A549 (cell line): Measurements from ENCODE around the gene GPX6. TPM values are rescaled to one million over a fixed set of nuclear protein-coding genes. Genes with fewer than 3 reads are reported as not detected.

Experiments
- ATAC-seq, 2 experiments: fragments of 200-7000 bp in 1 of 2; fragments of >200 bp in 1 of 2; cut with Nextera tagmentation in 1 of 2; cut with Tn5 transposase in 1 of 2; 3 replicates each; pipeline versions ENCODE4 v1.8.0 to v1.9.1; 2018 to 2020; ENCODE audit warnings: mild to moderate bottlenecking in 1 of 2, moderate library complexity in 1 of 2
- CTCF ChIA-PET: fragments of 300-600 bp; sonication (Branson Sonifier 250); formaldehyde crosslinking; extraction: SDS; loops from one replicate; lab custom pipeline; 2021; ENCODE audit warnings: antibody characterized with exemption, inconsistent platforms; lab: Yijun Ruan, JAX
- POLR2A ChIA-PET: fragments of 350-600 bp; formaldehyde crosslinking; extraction: SDS; loops from one replicate; lab custom pipeline; 2021; ENCODE audit warnings: antibody characterized with exemption, inconsistent platforms; lab: Yijun Ruan, JAX
- DNase-seq, 2 experiments: peaks; one replicate each; pipeline versions ENCODE4 v3.0.0 to v3.0.0-alpha.2; 2011 to 2016; ENCODE audit warnings: low read depth in 1 of 2, low spot score in 1 of 2
- FAIRE-seq: peaks from 2 replicates; lab custom pipeline; 2011; peaks lifted over from hg19 to GRCh38; lab: Jason Lieb, UNC
- H3K27ac ChIP-seq, 2 experiments: fragments of >200 bp; sonication (Bioruptor Twin); formaldehyde crosslinking; 3 replicates each; pipeline ENCODE4 v1.5.1; 2016 to 2017
- H3K4me1 ChIP-seq: fragments of >200 bp; sonication (Bioruptor Twin); formaldehyde crosslinking; 3 replicates; pipeline ENCODE4 v1.6.1; 2016
- H3K4me2 ChIP-seq: fragments of >200 bp; sonication (Bioruptor Twin); formaldehyde crosslinking; 3 replicates; pipeline ENCODE4 v1.6.1; 2016
- H3K4me3 ChIP-seq: fragments of >200 bp; sonication (Bioruptor Twin); formaldehyde crosslinking; 3 replicates; pipeline ENCODE4 v1.5.1; 2016
- H3K9me3 ChIP-seq: fragments of >200 bp; sonication (Bioruptor Twin); formaldehyde crosslinking; 3 replicates; pipeline ENCODE4 v1.6.1; 2016
- BHLHE40 ChIP-seq: IDR thresholded peaks from 2 replicates; pipeline ENCODE4 v1.6.1; 2012; ENCODE audit warnings: low read depth, low read length, inconsistent platforms
- CBX2 ChIP-seq: fragments of 200-600 bp; sonication (generic); IDR thresholded peaks from 2 replicates; pipeline ENCODE4 v1.6.1; 2016; ENCODE audit warnings: low read depth, mild to moderate bottlenecking, borderline replicate concordance
- CBX8 ChIP-seq: fragments of 200-600 bp; sonication (generic); IDR thresholded peaks from 2 replicates; pipeline ENCODE4 v1.6.1; 2016
- CHD4 ChIP-seq: fragments of 200-600 bp; sonication (generic); IDR thresholded peaks from 2 replicates; pipeline ENCODE4 v1.6.1; 2016; ENCODE audit warnings: antibody characterized with exemption, mild to moderate bottlenecking, borderline replicate concordance
- EHMT2 ChIP-seq: fragments of 200-600 bp; sonication (generic); IDR thresholded peaks from 2 replicates; pipeline ENCODE4 v1.6.1; 2016; ENCODE audit warnings: antibody characterized with exemption, low read depth, mild to moderate bottlenecking, moderate library complexity
- FOSB ChIP-seq: fragments of 250-450 bp; sonication (Bioruptor Pico); IDR thresholded peaks from 2 replicates; pipeline ENCODE4 v1.5.0; 2020; ENCODE audit warnings: mild to moderate bottlenecking, moderate library complexity
- HEYL ChIP-seq: fragments of 250-450 bp; sonication (Bioruptor Pico); IDR thresholded peaks from 2 replicates; pipeline ENCODE4 v1.8.0; 2021; ENCODE audit warnings: mild to moderate bottlenecking, moderate library complexity
- HOXA7 ChIP-seq: fragments of 250-450 bp; sonication (Bioruptor Pico); IDR thresholded peaks from 2 replicates; pipeline ENCODE4 v1.5.0; 2020; ENCODE audit warnings: mild to moderate bottlenecking, moderate library complexity
- KDM5A ChIP-seq: fragments of 200-600 bp; sonication (generic); IDR thresholded peaks from 2 replicates; pipeline ENCODE4 v1.6.1; 2016; ENCODE audit warnings: antibody characterized with exemption, mild to moderate bottlenecking
- MAFK ChIP-seq: fragments of 450-650 bp; IDR thresholded peaks from 2 replicates; pipeline ENCODE4 v1.6.1; 2014; ENCODE audit not compliant: partially characterized antibody
- MYC ChIP-seq: IDR thresholded peaks from 2 replicates; pipeline ENCODE4 v1.6.1; 2012; ENCODE audit warnings: mild to moderate bottlenecking, inconsistent platforms, low read length, improper control_type of control experiment, borderline replicate concordance
- NFE2L2 ChIP-seq: fragments of 150-350 bp; conservative IDR thresholded peaks from 2 replicates; pipeline ENCODE4 v1.6.1; 2014; ENCODE audit warnings: low read length
- NR3C1 ChIP-seq: fragments of >200 bp; sonication (Bioruptor Twin); formaldehyde crosslinking; IDR thresholded peaks from 3 replicates; pipeline ENCODE4 v1.6.1; 2017
- PHF8 ChIP-seq: fragments of 200-600 bp; sonication (generic); IDR thresholded peaks from 2 replicates; pipeline ENCODE4 v1.6.1; 2016; ENCODE audit warnings: low read depth, mild to moderate bottlenecking, antibody characterized with exemption, moderate library complexity, borderline replicate concordance
- POLR2A ChIP-seq: IDR thresholded peaks from 2 replicates; pipeline ENCODE4 v1.6.1; 2012; ENCODE audit warnings: mild to moderate bottlenecking, low read length
- RCOR1 ChIP-seq: fragments of 150-350 bp; IDR thresholded peaks from 2 replicates; pipeline ENCODE4 v1.6.1; 2014; ENCODE audit warnings: antibody characterized with exemption, low read length, low read depth
- SMC3 ChIP-seq: fragments of >200 bp; sonication (Bioruptor Twin); formaldehyde crosslinking; IDR thresholded peaks from 3 replicates; pipeline ENCODE4 v1.6.1; 2018; ENCODE audit warnings: inconsistent platforms
- ZC3H11A ChIP-seq: fragments of 450-650 bp; IDR thresholded peaks from 2 replicates; pipeline ENCODE4 v1.6.1; 2014; ENCODE audit warnings: antibody characterized with exemption, mild to moderate bottlenecking
- ZFP36 ChIP-seq: fragments of 450-650 bp; IDR thresholded peaks from 2 replicates; pipeline ENCODE4 v1.6.1; 2014; ENCODE audit warnings: borderline replicate concordance; ENCODE audit not compliant: partially characterized antibody
- WGBS: methylation state at CpG from one replicate; pipeline ENCODE4 v1.1.6; 2017; ENCODE audit errors: missing lambda C conversion rate; 5-methylcytosine and 5-hydroxymethylcytosine counted together
- polyA plus RNA-seq, 4 experiments: library from polyadenylated mRNA; depleted of rRNA in 3 of 4; stranded (reverse); fragments of >200 nt; fragmentation: RNase III in 1 of 4; extraction: RNeasy Plus Mini Kit Qiagen cat#74134 plus additional on column Dnase treatment in 1 of 4; gene quantifications; 2 replicates in 3 of 4; 3 replicates in 1 of 4; pipeline ENCODE4 v1.2.3, GENCODE V29; 2011 to 2017
- TF ChIP-seq, protein P1 (sequence below): fragments of >200 bp; sonication (Bioruptor Twin); formaldehyde crosslinking; IDR thresholded peaks from 3 replicates; pipeline ENCODE4 v1.5.1; 2016
- TF ChIP-seq, protein P2 (sequence below): fragments of 200-600 bp; sonication (generic); IDR thresholded peaks from 2 replicates; pipeline ENCODE4 v1.6.1; 2016; ENCODE audit warnings: antibody characterized with exemption, mild to moderate bottlenecking, moderate library complexity
- TF ChIP-seq, protein P3 (sequence below): IDR thresholded peaks from 2 replicates; pipeline ENCODE4 v1.6.1; 2012; ENCODE audit warnings: low read depth, borderline replicate concordance
- TF ChIP-seq, protein P4 (sequence below): fragments of 150-350 bp; IDR thresholded peaks from 2 replicates; pipeline ENCODE4 v1.6.1; 2014; ENCODE audit warnings: low read depth, mild to moderate bottlenecking, low read length
- TF ChIP-seq, protein P5 (sequence below): fragments of >200 bp; sonication (Bioruptor Twin); formaldehyde crosslinking; IDR thresholded peaks from 3 replicates; pipeline ENCODE4 v1.6.1; 2016

The GPX6 gene
- polyA plus RNA-seq, 2 of the 4 experiments (the other 2 are of a cell fraction) = not detected

GRCh38 chr6:28542440-28543296 lies 27.1 kb upstream of the GPX6 start (continued):
- TF ChIP-seq, protein P1, sequence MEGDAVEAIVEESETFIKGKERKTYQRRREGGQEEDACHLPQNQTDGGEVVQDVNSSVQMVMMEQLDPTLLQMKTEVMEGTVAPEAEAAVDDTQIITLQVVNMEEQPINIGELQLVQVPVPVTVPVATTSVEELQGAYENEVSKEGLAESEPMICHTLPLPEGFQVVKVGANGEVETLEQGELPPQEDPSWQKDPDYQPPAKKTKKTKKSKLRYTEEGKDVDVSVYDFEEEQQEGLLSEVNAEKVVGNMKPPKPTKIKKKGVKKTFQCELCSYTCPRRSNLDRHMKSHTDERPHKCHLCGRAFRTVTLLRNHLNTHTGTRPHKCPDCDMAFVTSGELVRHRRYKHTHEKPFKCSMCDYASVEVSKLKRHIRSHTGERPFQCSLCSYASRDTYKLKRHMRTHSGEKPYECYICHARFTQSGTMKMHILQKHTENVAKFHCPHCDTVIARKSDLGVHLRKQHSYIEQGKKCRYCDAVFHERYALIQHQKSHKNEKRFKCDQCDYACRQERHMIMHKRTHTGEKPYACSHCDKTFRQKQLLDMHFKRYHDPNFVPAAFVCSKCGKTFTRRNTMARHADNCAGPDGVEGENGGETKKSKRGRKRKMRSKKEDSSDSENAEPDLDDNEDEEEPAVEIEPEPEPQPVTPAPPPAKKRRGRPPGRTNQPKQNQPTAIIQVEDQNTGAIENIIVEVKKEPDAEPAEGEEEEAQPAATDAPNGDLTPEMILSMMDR = peak; percentile 60
- TF ChIP-seq KDM5A (no peak), PHF8 (peak; percentile 3; the same call in 1 of the 2 replicates), NFE2L2 (no peak)
- TF ChIP-seq, protein P2, sequence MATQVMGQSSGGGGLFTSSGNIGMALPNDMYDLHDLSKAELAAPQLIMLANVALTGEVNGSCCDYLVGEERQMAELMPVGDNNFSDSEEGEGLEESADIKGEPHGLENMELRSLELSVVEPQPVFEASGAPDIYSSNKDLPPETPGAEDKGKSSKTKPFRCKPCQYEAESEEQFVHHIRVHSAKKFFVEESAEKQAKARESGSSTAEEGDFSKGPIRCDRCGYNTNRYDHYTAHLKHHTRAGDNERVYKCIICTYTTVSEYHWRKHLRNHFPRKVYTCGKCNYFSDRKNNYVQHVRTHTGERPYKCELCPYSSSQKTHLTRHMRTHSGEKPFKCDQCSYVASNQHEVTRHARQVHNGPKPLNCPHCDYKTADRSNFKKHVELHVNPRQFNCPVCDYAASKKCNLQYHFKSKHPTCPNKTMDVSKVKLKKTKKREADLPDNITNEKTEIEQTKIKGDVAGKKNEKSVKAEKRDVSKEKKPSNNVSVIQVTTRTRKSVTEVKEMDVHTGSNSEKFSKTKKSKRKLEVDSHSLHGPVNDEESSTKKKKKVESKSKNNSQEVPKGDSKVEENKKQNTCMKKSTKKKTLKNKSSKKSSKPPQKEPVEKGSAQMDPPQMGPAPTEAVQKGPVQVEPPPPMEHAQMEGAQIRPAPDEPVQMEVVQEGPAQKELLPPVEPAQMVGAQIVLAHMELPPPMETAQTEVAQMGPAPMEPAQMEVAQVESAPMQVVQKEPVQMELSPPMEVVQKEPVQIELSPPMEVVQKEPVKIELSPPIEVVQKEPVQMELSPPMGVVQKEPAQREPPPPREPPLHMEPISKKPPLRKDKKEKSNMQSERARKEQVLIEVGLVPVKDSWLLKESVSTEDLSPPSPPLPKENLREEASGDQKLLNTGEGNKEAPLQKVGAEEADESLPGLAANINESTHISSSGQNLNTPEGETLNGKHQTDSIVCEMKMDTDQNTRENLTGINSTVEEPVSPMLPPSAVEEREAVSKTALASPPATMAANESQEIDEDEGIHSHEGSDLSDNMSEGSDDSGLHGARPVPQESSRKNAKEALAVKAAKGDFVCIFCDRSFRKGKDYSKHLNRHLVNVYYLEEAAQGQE = no peak

DNA sequence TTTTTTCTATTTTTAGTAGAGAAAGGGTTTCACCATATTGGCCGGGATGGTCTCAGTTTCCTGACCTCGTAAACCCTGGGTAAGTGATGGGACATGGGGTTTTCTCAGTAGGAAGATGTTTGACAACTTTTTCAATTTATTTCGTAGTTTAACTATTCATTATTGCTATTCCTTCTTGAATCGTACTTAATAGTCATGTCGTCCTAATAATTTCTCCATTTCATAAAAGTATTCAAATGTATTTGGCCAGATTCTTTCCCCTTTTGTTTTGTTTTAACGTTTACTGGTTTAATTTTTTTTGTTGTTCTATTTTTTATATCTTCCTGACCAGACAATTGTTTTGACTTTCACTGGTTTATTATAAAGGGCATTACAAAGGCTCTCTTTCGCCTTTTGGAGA lies 26.4 kb upstream of the GPX6 start:
- H3K9me3 ChIP-seq = no peaks in the 10 kb centered on the region
- 59% methylated on average over 7 of the region's 7 CpGs for WGBS
- ChIA-PET POLR2A (interaction anchor here (0.5 to 1.2 kb wide), 3 partner anchors 48 to 158 kb away, joined by 3 to 4 read pairs (median 3); no protein-coding TSS in a partner anchor), CTCF (interaction anchor here (0.6 to 1.5 kb wide), 19 partner anchors 10 to 278 kb away, joined by 3 to 9 read pairs (median 3); a partner anchor contains a TSS)
- no peak for FAIRE-seq
- no peak for ATAC-seq
- TF ChIP-seq ZC3H11A (no peak), RCOR1 (no peak), CBX8 (no peak), MAFK (no peak), MYC (no peak), SMC3 (no peak), CBX2 (no peak), POLR2A (no peak), FOSB (CRISPR knock-in tag) (no peak), EHMT2 (no peak), CHD4 (no peak), KDM5A (no peak), HOXA7 (CRISPR knock-in tag) (no peak), NR3C1 (no peak), BHLHE40 (no peak), HEYL (CRISPR knock-in tag) (no peak), ZFP36 (no peak)
- TF ChIP-seq, protein P3, sequence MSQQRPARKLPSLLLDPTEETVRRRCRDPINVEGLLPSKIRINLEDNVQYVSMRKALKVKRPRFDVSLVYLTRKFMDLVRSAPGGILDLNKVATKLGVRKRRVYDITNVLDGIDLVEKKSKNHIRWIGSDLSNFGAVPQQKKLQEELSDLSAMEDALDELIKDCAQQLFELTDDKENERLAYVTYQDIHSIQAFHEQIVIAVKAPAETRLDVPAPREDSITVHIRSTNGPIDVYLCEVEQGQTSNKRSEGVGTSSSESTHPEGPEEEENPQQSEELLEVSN = no peak
- TF ChIP-seq, protein P4, sequence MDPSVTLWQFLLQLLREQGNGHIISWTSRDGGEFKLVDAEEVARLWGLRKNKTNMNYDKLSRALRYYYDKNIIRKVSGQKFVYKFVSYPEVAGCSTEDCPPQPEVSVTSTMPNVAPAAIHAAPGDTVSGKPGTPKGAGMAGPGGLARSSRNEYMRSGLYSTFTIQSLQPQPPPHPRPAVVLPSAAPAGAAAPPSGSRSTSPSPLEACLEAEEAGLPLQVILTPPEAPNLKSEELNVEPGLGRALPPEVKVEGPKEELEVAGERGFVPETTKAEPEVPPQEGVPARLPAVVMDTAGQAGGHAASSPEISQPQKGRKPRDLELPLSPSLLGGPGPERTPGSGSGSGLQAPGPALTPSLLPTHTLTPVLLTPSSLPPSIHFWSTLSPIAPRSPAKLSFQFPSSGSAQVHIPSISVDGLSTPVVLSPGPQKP = no peak
- TF ChIP-seq, protein P5, sequence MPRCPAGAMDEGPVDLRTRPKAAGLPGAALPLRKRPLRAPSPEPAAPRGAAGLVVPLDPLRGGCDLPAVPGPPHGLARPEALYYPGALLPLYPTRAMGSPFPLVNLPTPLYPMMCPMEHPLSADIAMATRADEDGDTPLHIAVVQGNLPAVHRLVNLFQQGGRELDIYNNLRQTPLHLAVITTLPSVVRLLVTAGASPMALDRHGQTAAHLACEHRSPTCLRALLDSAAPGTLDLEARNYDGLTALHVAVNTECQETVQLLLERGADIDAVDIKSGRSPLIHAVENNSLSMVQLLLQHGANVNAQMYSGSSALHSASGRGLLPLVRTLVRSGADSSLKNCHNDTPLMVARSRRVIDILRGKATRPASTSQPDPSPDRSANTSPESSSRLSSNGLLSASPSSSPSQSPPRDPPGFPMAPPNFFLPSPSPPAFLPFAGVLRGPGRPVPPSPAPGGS = no peak
- peak overlapping the region; percentile 68 for H3K4me2 ChIP-seq
- peak overlapping the region; percentile 44 for H3K4me3 ChIP-seq
- H3K27ac ChIP-seq = no peak overlapping the region; a peak in 1 of 6 replicates
- DNase-seq = no peak
- H3K4me1 ChIP-seq = peaks cover 10% of the 10 kb centered on the region; the same call in 1 of the 3 replicates
